HepG2 (cell line): ENCODE data around the gene PALS1. TPM values are rescaled to one million over a fixed set of nuclear protein-coding genes. Genes with fewer than 3 reads are reported as not detected.

ENCODE experiments used
- ATAC-seq: fragments of 200-7000 bp; cut with Tn5 transposase; 3 replicates; pipeline ENCODE4 v1.9.1; 2020; ENCODE audit warnings: mild to moderate bottlenecking, moderate library complexity
- BruUV-seq: library from RNA; stranded (reverse); fragments of 400-500 nt; replicated peaks from 2 replicates; lab custom pipeline; 2021; lab: Mats Ljungman, UMichigan
- CTCF ChIA-PET: fragments of 300-600 bp; formaldehyde crosslinking; extraction: SDS; loops from one replicate; lab custom pipeline; 2021; ENCODE audit warnings: low total read pairs, inconsistent platforms, low intra/inter-chr PET ratio; lab: Yijun Ruan, JAX
- POLR2A ChIA-PET: fragments of 350-600 bp; sonication (Branson Sonifier 250); formaldehyde crosslinking; loops from one replicate; lab custom pipeline; 2020; ENCODE audit warnings: antibody characterized with exemption, inconsistent platforms; lab: Yijun Ruan, JAX
- DNase-seq: peaks from one replicate; pipeline ENCODE4 v3.0.0-alpha.2; 2015; ENCODE audit warnings: low spot score
- FAIRE-seq: peaks from 3 replicates; lab custom pipeline; 2011; peaks lifted over from hg19 to GRCh38; lab: Jason Lieb, UNC
- H2AFZ ChIP-seq: one replicate; pipeline ENCODE4 v1.6.1; 2011; ENCODE audit warnings: low read length, inconsistent platforms
- H3K27ac ChIP-seq: fragments of 300-600 bp; 3 replicates; pipeline ENCODE4 v1.8.0; 2011; ENCODE audit warnings: mixed run types, mild to moderate bottlenecking, mixed read lengths, low read length, inconsistent platforms; ENCODE audit not compliant: insufficient read depth; ENCODE audit errors: extremely low read length
- H3K27me3 ChIP-seq, 2 experiments: fragments of 200-600 bp in 1 of 2; 2 replicates in 1 of 2; 3 replicates in 1 of 2; pipeline versions ENCODE4 v1.6.0 to v1.8.0; 2011; ENCODE audit warnings: low read length in 2 of 2, mild to moderate bottlenecking in 2 of 2, moderate library complexity in 2 of 2, inconsistent platforms in 1 of 2; ENCODE audit not compliant: insufficient read depth in 2 of 2, control insufficient read depth in 1 of 2
- H3K36me3 ChIP-seq, 2 experiments: fragments of 200-600 bp in 1 of 2; replicated peaks in 1 of 2; 2 replicates in 1 of 2; 3 replicates in 1 of 2; pipeline versions ENCODE4 v1.5.1 to v1.8.0; 2011; ENCODE audit warnings: low read length in 2 of 2, inconsistent platforms in 1 of 2; ENCODE audit not compliant: insufficient read depth in 2 of 2, control insufficient read depth in 1 of 2
- H3K4me1 ChIP-seq: 2 replicates; pipeline ENCODE4 v1.5.1; 2012; ENCODE audit warnings: low read length, inconsistent platforms; ENCODE audit not compliant: insufficient read depth
- H3K4me2 ChIP-seq: 2 replicates; pipeline ENCODE4 v1.6.0; 2011; ENCODE audit warnings: low read depth, low read length, inconsistent platforms
- H3K4me3 ChIP-seq, 3 experiments: fragments of 200-600 bp in 1 of 3; sonication (generic), shearing (Covaris generic) in 1 of 3; replicated peaks in 1 of 3; 2 replicates each; pipeline ENCODE4 v1.5.1; 2011 to 2016; ENCODE audit warnings: low read length in 3 of 3, inconsistent platforms in 2 of 3, low read depth in 2 of 3, mild to moderate bottlenecking in 2 of 3, control low read depth in 1 of 3, mixed read lengths in 1 of 3; ENCODE audit not compliant: insufficient read depth in 1 of 3
- H3K79me2 ChIP-seq: one replicate; pipeline ENCODE4 v1.6.1; 2011; ENCODE audit warnings: low read length, inconsistent platforms; ENCODE audit not compliant: insufficient read depth
- H3K9ac ChIP-seq: 2 replicates; pipeline ENCODE4 v1.6.0; 2011; ENCODE audit warnings: mild to moderate bottlenecking, low read depth, low read length, inconsistent platforms; ENCODE audit not compliant: insufficient read depth
- H3K9me3 ChIP-seq: 2 replicates; pipeline ENCODE4 v1.5.1; 2012; ENCODE audit warnings: mild to moderate bottlenecking, low read length
- H4K20me1 ChIP-seq: 2 replicates; pipeline ENCODE4 v1.6.0; 2011; ENCODE audit warnings: inconsistent platforms, mild to moderate bottlenecking, low read length, moderate library complexity; ENCODE audit not compliant: insufficient read depth
- ASH2L ChIP-seq: fragments of 300-600, 200-600 bp; sonication (generic); IDR thresholded peaks from 2 replicates; pipeline ENCODE4 v1.7.0; 2017; ENCODE audit warnings: low read depth, mild to moderate bottlenecking, moderate library complexity, mixed read lengths, low read length; ENCODE audit not compliant: insufficient read length
- BORCS8-MEF2B ChIP-seq: sonication (generic); formaldehyde crosslinking; IDR thresholded peaks from 2 replicates; pipeline ENCODE4 v1.8.0; 2022; ENCODE audit warnings: mild to moderate bottlenecking, missing genetic modification reagents
- FOSL1 ChIP-seq: sonication (generic); formaldehyde crosslinking; IDR thresholded peaks from 2 replicates; pipeline ENCODE4 v1.9.0; 2021; ENCODE audit warnings: missing genetic modification reagents, borderline replicate concordance
- HDAC6 ChIP-seq: fragments of 200-600 bp; sonication (generic); IDR thresholded peaks from 2 replicates; pipeline ENCODE4 v1.7.0; 2017; ENCODE audit warnings: mild to moderate bottlenecking, antibody characterized with exemption, low read length, low read depth
- HIC2 ChIP-seq: sonication (generic); formaldehyde crosslinking; IDR thresholded peaks from 2 replicates; pipeline ENCODE4 v1.9.0; 2022; ENCODE audit warnings: low read depth, missing genetic modification reagents
- MBNL3 ChIP-seq: fragments of 250-450 bp; sonication (Bioruptor Pico); conservative IDR thresholded peaks from 2 replicates; pipeline ENCODE4 v1.8.0; 2022; ENCODE audit warnings: mild to moderate bottlenecking, inconsistent platforms
- ZNF7 ChIP-seq: IDR thresholded peaks from 2 replicates; pipeline ENCODE4 v1.6.1; 2016; ENCODE audit warnings: missing biosample characterization, missing genetic modification reagents
- WGBS: methylation state at CpG from one replicate; pipeline ENCODE4 v1.1.6; 2017; ENCODE audit warnings: low lambda C conversion rate; 5-methylcytosine and 5-hydroxymethylcytosine counted together
- in situ Hi-C: cut with HindIII; loops from 2 replicates; pipeline ENCODE4 v1.10.0; 2017; ENCODE audit warnings: low pct_unique_long_range_greater_than_20kb; ENCODE audit not compliant: extremely low pct_ligation_motif_present
- intact Hi-C: fragments of 100-400 bp; cut with micrococcal nuclease; formaldehyde crosslinking; loops from one replicate; pipeline ENCODE4 v1.10.0; 2022; ENCODE audit not compliant: unreplicated experiment
- polyA plus RNA-seq, 8 experiments: library from polyadenylated mRNA; depleted of rRNA in 3 of 8; stranded (reverse) in 7 of 8; unstranded in 1 of 8; fragments of >200 nt; fragmentation: Illumina TruSeq in 4 of 8; extraction: Trizol in 4 of 8; gene quantifications; 2 replicates each; pipeline versions ENCODE4 v1.2.1 to v1.2.3, GENCODE V29; 2011 to 2016; ENCODE audit warnings: low read depth in 4 of 8, missing spikeins in 1 of 8, mixed read lengths in 1 of 8; ENCODE audit not compliant: insufficient read depth in 1 of 8
- total RNA-seq, 5 experiments: library from RNA; depleted of rRNA; stranded (reverse); fragments of >200 nt; fragmentation: Illumina TruSeq; extraction: Trizol; gene quantifications; 2 replicates each; pipeline ENCODE4 v1.2.3, GENCODE V29; 2016; ENCODE audit warnings: low read depth in 1 of 5
- TF ChIP-seq, protein P1 (sequence below): IDR thresholded peaks from 2 replicates; pipeline ENCODE4 v1.6.1; 2016; ENCODE audit warnings: mild to moderate bottlenecking

PALS1 gene
- total and polyA plus RNA-seq, 2 of the 13 experiments (the other 11 are each of a cell fraction or from before 2014, with no cell fraction given): 8.8 to 20.0 TPM

GRCh38 chr14:67260965-67261364 is 19.7 kb downstream of the PALS1 start:
- FAIRE-seq (no peak), ATAC-seq (no peak), DNase-seq (no peak)
- no peak overlapping the region for H3K4me3 ChIP-seq
- H4K20me1 ChIP-seq: peaks cover 4% of the 10 kb centered on the region; the same call in 1 of the 2 replicates
- in situ Hi-C loops (no loop called here), intact Hi-C loops (no loop called here)
- peaks cover 62% of the 10 kb centered on the region for H3K79me2 ChIP-seq
- no peak overlapping the region for H3K27ac ChIP-seq
- no peaks in the 10 kb centered on the region for H3K9me3 ChIP-seq
- WGBS: 98% methylated on average over 1 of the region's 1 CpG
- H2AFZ ChIP-seq: no peak overlapping the region
- ChIA-PET POLR2A (interaction anchor here (1.1 kb wide), 1 partner anchor 74 kb away, joined by 3 read pairs; no protein-coding TSS in a partner anchor), CTCF (no interaction called here)
- H3K27me3 ChIP-seq: no peaks in the 10 kb centered on the region
- TF ChIP-seq, protein P1, sequence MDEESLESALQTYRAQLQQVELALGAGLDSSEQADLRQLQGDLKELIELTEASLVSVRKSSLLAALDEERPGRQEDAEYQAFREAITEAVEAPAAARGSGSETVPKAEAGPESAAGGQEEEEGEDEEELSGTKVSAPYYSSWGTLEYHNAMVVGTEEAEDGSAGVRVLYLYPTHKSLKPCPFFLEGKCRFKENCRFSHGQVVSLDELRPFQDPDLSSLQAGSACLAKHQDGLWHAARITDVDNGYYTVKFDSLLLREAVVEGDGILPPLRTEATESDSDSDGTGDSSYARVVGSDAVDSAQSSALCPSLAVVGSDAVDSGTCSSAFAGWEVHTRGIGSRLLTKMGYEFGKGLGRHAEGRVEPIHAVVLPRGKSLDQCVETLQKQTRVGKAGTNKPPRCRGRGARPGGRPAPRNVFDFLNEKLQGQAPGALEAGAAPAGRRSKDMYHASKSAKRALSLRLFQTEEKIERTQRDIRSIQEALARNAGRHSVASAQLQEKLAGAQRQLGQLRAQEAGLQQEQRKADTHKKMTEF (CRISPR knock-in tag): no peak
- no peak for TF ChIP-seq MBNL3 (CRISPR knock-in tag)
- no peak for TF ChIP-seq ASH2L
- TF ChIP-seq HDAC6: no peak
- TF ChIP-seq HIC2 (CRISPR knock-in tag): no peak
- TF ChIP-seq ZNF7 (CRISPR knock-in tag): no peak
- no peak for TF ChIP-seq FOSL1 (CRISPR knock-in tag)
- no peak for TF ChIP-seq BORCS8-MEF2B (CRISPR knock-in tag)
- H3K9ac ChIP-seq: no peak overlapping the region
- BruUV-seq: no TSS peak
- H3K36me3 ChIP-seq: 0 out of 5 replicates have a peak, but pooled peaks cover 0 to 7% of the 10 kb centered on the region in 2 experiments
- H3K4me1 ChIP-seq: peaks cover 13% of the 10 kb centered on the region
- H3K4me2 ChIP-seq: no peak overlapping the region
